NB4 (cell line): ENCODE data around the gene DSCAML1.

Experiments
- MAX ChIP-seq: IDR thresholded peaks from 2 replicates; pipeline ENCODE4 v1.6.1; 2011; ENCODE audit warnings: low read depth, low read length
- POLR2A ChIP-seq: IDR thresholded peaks from 2 replicates; pipeline ENCODE4 v1.6.1; 2011; ENCODE audit warnings: mild to moderate bottlenecking; ENCODE audit not compliant: insufficient read length; ENCODE audit errors: extremely low read depth
- TF ChIP-seq, protein P1 (sequence below): IDR thresholded peaks from one replicate; pipeline ENCODE4 v1.5.1; 2012; ENCODE audit warnings: low read depth, low read length

DNA sequence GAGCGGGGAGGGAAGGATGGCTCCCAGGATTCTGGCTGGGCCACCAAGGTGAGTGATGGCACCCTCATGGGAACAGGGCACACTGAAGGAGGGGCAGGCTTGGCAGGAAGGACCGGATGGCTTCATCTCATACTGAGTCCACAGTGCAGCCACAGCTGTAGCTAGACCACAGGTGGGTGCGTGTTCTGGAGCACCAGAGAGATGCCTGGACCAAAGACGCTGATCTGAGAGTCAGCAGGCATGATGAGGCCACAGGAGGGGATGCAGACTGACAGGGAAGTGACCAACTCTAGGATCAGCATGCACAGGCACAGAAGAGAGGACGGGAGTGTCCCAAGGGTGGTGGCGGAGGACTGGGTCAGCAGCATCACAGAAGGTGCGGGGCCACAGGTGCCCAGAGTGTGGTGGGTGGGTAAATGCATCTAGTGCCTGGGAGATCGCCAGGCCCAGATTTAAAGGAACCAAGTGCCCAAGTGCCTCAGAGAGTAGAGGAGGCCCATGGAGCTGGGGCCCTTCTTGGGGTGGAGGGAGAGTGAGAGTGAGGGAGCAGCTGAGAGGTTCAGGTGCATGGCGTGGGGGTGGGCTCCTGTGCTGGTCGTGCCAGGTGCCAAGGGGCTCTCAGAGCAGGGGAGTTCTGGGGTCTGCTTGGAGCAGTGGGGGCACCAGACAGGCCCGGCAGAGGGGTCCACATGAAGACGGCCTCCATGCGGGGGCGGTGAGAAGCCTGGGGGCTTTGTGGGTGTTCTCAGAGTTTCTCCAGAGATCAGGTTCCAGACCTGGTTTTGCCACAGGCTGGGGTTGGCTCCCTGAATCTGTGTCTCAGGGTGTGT, 355.7 kb downstream of the DSCAML1 start:
- TF ChIP-seq, protein P1, sequence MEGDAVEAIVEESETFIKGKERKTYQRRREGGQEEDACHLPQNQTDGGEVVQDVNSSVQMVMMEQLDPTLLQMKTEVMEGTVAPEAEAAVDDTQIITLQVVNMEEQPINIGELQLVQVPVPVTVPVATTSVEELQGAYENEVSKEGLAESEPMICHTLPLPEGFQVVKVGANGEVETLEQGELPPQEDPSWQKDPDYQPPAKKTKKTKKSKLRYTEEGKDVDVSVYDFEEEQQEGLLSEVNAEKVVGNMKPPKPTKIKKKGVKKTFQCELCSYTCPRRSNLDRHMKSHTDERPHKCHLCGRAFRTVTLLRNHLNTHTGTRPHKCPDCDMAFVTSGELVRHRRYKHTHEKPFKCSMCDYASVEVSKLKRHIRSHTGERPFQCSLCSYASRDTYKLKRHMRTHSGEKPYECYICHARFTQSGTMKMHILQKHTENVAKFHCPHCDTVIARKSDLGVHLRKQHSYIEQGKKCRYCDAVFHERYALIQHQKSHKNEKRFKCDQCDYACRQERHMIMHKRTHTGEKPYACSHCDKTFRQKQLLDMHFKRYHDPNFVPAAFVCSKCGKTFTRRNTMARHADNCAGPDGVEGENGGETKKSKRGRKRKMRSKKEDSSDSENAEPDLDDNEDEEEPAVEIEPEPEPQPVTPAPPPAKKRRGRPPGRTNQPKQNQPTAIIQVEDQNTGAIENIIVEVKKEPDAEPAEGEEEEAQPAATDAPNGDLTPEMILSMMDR, result no peak
- TF ChIP-seq POLR2A (no peak), MAX (no peak)
